B cell (primary cell): ENCODE data around the gene CAMK2B. TPM values are rescaled to one million over a fixed set of nuclear protein-coding genes. Genes with fewer than 3 reads are reported as not detected.

ENCODE experiments used
- ATAC-seq: fragments of 200-7000 bp; cut with Tn5 transposase; one replicate; pipeline ENCODE4 v1.10.0; 2021; ENCODE audit warnings: low read depth, mild to moderate bottlenecking, moderate number of reproducible peaks, moderate library complexity
- CTCF ChIA-PET: fragments of 350-600 bp; sonication (Branson Sonifier 250); formaldehyde crosslinking; loops from one replicate; lab custom pipeline; 2021; ENCODE audit warnings: antibody characterized with exemption, inconsistent platforms; lab: Charles Lee
- POLR2A ChIA-PET: fragments of 350-600 bp; sonication (Branson Sonifier 250); formaldehyde crosslinking; loops from one replicate; lab custom pipeline; 2021; ENCODE audit warnings: antibody characterized with exemption; lab: Charles Lee
- DNase-seq: peaks from one replicate; pipeline ENCODE4 v3.0.0; 2013
- H2AFZ ChIP-seq: 2 replicates; pipeline ENCODE4 v1.6.1; 2012; ENCODE audit warnings: mild to moderate bottlenecking, low read depth, low read length; ENCODE audit not compliant: insufficient read depth, poor library complexity, severe bottlenecking
- H3K27ac ChIP-seq, 2 donors: 1 replicate in 1 of 2; 2 replicates in 1 of 2; pipeline ENCODE4 v1.5.1; 2012 to 2013; ENCODE audit warnings: low read length in 2 of 2, mild to moderate bottlenecking in 2 of 2, moderate library complexity in 1 of 2
- H3K27me3 ChIP-seq, 4 experiments: fragments of 200-600 bp in 1 of 4; sonication (generic) in 1 of 4; replicated peaks in 1 of 4; 1 replicate in 2 of 4; 2 replicates in 2 of 4; pipeline versions ENCODE4 v1.6.1 to v1.7.0; 2013 to 2016; ENCODE audit warnings: low read length in 3 of 4, mild to moderate bottlenecking in 2 of 4, mixed read lengths in 1 of 4, moderate library complexity in 1 of 4; ENCODE audit not compliant: insufficient read depth in 4 of 4, control insufficient read depth in 3 of 4; ENCODE audit errors: control extremely low read depth in 1 of 4
- H3K36me3 ChIP-seq, 2 experiments: replicated peaks in 1 of 2; 1 replicate in 1 of 2; 2 replicates in 1 of 2; pipeline versions ENCODE4 v1.6.1 to v1.7.1; 2013; ENCODE audit warnings: low read length in 1 of 2; ENCODE audit not compliant: insufficient read depth in 2 of 2, control insufficient read depth in 1 of 2; ENCODE audit errors: control extremely low read depth in 1 of 2, extremely low read depth in 1 of 2
- H3K4me1 ChIP-seq, 2 donors: fragments of 200-600 bp in 1 of 2; sonication (generic) in 1 of 2; 1 replicate in 1 of 2; 2 replicates in 1 of 2; pipeline versions ENCODE4 v1.5.1 to v1.6.1; 2013 to 2017; ENCODE audit warnings: low read length in 2 of 2; ENCODE audit not compliant: control insufficient read depth in 2 of 2, insufficient read depth in 2 of 2
- H3K4me2 ChIP-seq: replicated peaks from 2 replicates; pipeline ENCODE3; 2012; ENCODE audit warnings: mild to moderate bottlenecking, low read depth, low read length; ENCODE audit not compliant: poor library complexity, severe bottlenecking
- H3K4me3 ChIP-seq, 5 experiments: fragments of 200-600 bp in 1 of 5; sonication (generic) in 1 of 5; 1 replicate in 3 of 5; 2 replicates in 2 of 5; pipeline versions ENCODE4 v1.5.1 to v1.7.0; 2011 to 2016; ENCODE audit warnings: low read length in 4 of 5, mild to moderate bottlenecking in 4 of 5, low read depth in 2 of 5, control low read depth in 1 of 5, moderate library complexity in 1 of 5; ENCODE audit not compliant: insufficient read depth in 1 of 5; ENCODE audit errors: control extremely low read depth in 1 of 5, extremely low read depth in 1 of 5
- H3K79me2 ChIP-seq: fragments of 200-600 bp; sonication (generic); one replicate; pipeline ENCODE4 v1.6.0; 2016; ENCODE audit warnings: low read length; ENCODE audit not compliant: control insufficient read depth, insufficient read depth
- H3K9ac ChIP-seq: fragments of 200-600 bp; sonication (generic); 2 replicates; pipeline ENCODE4 v1.6.1; 2017; ENCODE audit warnings: mild to moderate bottlenecking, low read length, moderate library complexity
- H3K9me3 ChIP-seq, 3 donors: one replicate each; pipeline versions ENCODE4 v1.6.1 to v1.7.1; 2013; ENCODE audit warnings: low read length in 2 of 3; ENCODE audit not compliant: control insufficient read depth in 2 of 3, insufficient read depth in 1 of 3; ENCODE audit errors: control extremely low read depth in 1 of 3
- H4K20me1 ChIP-seq: 2 replicates; pipeline ENCODE4 v1.6.0; 2012; ENCODE audit warnings: mild to moderate bottlenecking, low read length; ENCODE audit not compliant: insufficient read depth, control insufficient read depth, poor library complexity, severe bottlenecking
- H3K27ac Mint-ChIP-seq: one replicate; pipeline ENCODE4 v1.8.0; 2021; ENCODE audit warnings: mixed read lengths
- H3K27me3 Mint-ChIP-seq: one replicate; pipeline ENCODE4 v1.8.0; 2021; ENCODE audit warnings: mixed read lengths
- H3K4me1 Mint-ChIP-seq: one replicate; pipeline ENCODE4 v1.8.0; 2021; ENCODE audit warnings: mixed read lengths
- H3K4me3 Mint-ChIP-seq: one replicate; pipeline ENCODE4 v1.8.0; 2021; ENCODE audit warnings: mixed read lengths
- H3K9me3 Mint-ChIP-seq: one replicate; pipeline ENCODE4 v1.8.0; 2022; ENCODE audit warnings: mixed read lengths; ENCODE audit not compliant: insufficient read depth
- EZH2 ChIP-seq: IDR thresholded peaks from 2 replicates; pipeline ENCODE4 v1.6.1; 2012; ENCODE audit warnings: borderline replicate concordance, low read depth, mild to moderate bottlenecking, moderate library complexity, low read length; ENCODE audit not compliant: insufficient read depth, poor library complexity, severe bottlenecking
- WGBS: methylation state at CpG from one replicate; pipeline ENCODE4 v1.1.5; 2013; ENCODE audit warnings: missing lambda C conversion rate; ENCODE audit not compliant: insufficient coverage; 5-methylcytosine and 5-hydroxymethylcytosine counted together
- intact Hi-C: fragments of 100-400 bp; cut with micrococcal nuclease; formaldehyde crosslinking; loops from one replicate; pipeline ENCODE4 v1.10.0; 2022
- polyA plus RNA-seq: library from polyadenylated mRNA; depleted of rRNA; stranded (reverse); fragments of >200 nt; gene quantifications from 2 replicates; pipeline ENCODE4 v1.2.3, GENCODE V29; 2012
- total RNA-seq, 2 donors: library from RNA; stranded (reverse); fragments of 120-200 nt in 1 of 2; gene quantifications; 1 replicate in 1 of 2; 2 replicates in 1 of 2; pipeline versions ENCODE4 v1.2.3 to v1.2.4, GENCODE V29; 2013 to 2022
- TF ChIP-seq, protein P1 (sequence below): fragments of 200-600 bp; IDR thresholded peaks from one replicate; pipeline ENCODE4 v1.8.0; 2022; ENCODE audit warnings: antibody characterized with exemption, mild to moderate bottlenecking

The CAMK2B gene
- total and polyA plus RNA-seq, 2 donors (not counting 1 experiment from before 2014, with no cell fraction given): 0.42 TPM; not detected in 1

GRCh38 chr7:44329081-44329480 lies 3.7 kb upstream of the CAMK2B start:
- no peak for ATAC-seq
- intact Hi-C loops: no loop called here
- CTCF ChIA-PET: no interaction called here

DNA sequence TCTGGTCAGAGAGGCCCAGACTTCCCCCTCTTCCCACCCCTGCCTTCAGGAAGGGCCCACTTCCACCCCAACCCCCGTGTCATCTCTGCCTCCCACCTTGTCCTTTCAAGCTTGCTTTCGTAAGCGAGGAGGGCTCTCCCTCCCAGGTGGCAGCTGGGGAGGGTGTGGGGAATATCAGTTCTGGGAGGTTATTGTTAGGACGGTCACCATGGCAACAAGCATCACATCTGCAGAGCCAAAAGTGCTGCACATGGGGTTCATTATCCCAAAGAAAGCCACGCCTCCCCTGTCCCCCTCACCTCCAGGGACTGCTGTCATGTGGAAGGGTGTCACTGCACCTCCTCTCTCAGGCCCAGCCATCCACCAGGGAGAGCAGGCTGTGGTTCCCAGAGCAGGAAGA lies 2.6 kb upstream of the CAMK2B start:
- WGBS: 92% methylated on average over 2 of the region's 5 CpGs
- H3K27me3 Mint-ChIP-seq: peaks cover 33% of the 10 kb centered on the region
- peaks cover 15% of the 10 kb centered on the region for H3K4me1 Mint-ChIP-seq
- no peak for ATAC-seq
- intact Hi-C loops: no loop called here
- Histone ChIP-seq H3K27me3 (peaks cover 0 to 37% (median 7%) of the 10 kb centered on the region in 4 experiments), H2AFZ (no peak overlapping the region), H3K4me1 (peaks cover 6 to 7% of the 10 kb centered on the region in 2 donors), H3K27ac (no peak overlapping the region), H3K9me3 (peaks cover 0 to 5% (median 0%) of the 10 kb centered on the region in 3 donors), H3K4me3 (no peak overlapping the region), H3K4me2 (no peak overlapping the region), H4K20me1 (no peaks in the 10 kb centered on the region), H3K36me3 (no peaks in the 10 kb centered on the region), H3K79me2 (no peaks in the 10 kb centered on the region), H3K9ac (no peak overlapping the region)
- H3K9me3 Mint-ChIP-seq: peaks cover 3% of the 10 kb centered on the region
- no peak overlapping the region for H3K4me3 Mint-ChIP-seq
- no peak for TF ChIP-seq EZH2
- TF ChIP-seq, protein P1, sequence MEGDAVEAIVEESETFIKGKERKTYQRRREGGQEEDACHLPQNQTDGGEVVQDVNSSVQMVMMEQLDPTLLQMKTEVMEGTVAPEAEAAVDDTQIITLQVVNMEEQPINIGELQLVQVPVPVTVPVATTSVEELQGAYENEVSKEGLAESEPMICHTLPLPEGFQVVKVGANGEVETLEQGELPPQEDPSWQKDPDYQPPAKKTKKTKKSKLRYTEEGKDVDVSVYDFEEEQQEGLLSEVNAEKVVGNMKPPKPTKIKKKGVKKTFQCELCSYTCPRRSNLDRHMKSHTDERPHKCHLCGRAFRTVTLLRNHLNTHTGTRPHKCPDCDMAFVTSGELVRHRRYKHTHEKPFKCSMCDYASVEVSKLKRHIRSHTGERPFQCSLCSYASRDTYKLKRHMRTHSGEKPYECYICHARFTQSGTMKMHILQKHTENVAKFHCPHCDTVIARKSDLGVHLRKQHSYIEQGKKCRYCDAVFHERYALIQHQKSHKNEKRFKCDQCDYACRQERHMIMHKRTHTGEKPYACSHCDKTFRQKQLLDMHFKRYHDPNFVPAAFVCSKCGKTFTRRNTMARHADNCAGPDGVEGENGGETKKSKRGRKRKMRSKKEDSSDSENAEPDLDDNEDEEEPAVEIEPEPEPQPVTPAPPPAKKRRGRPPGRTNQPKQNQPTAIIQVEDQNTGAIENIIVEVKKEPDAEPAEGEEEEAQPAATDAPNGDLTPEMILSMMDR: no peak
- ChIA-PET CTCF (no interaction called here), POLR2A (no interaction called here)
- H3K27ac Mint-ChIP-seq: no peak overlapping the region
- DNase-seq: no peak

More at GRCh38 chr7:44329081-44329480, 3.7 kb upstream of the CAMK2B start:
- Mint-ChIP-seq H3K27me3 (peaks cover 22% of the 10 kb centered on the region), H3K9me3 (peaks cover 3% of the 10 kb centered on the region), H3K4me1 (peaks cover 16% of the 10 kb centered on the region), H3K27ac (no peak overlapping the region), H3K4me3 (no peak overlapping the region)
- POLR2A ChIA-PET: no interaction called here
- Histone ChIP-seq H3K4me1 (peaks cover 6 to 7% of the 10 kb centered on the region in 2 donors), H3K27me3 (peaks cover 0 to 30% (median 7%) of the 10 kb centered on the region in 4 experiments), H3K4me3 (no peak overlapping the region), H3K4me2 (no peak overlapping the region), H3K9me3 (peaks cover 0 to 5% (median 0%) of the 10 kb centered on the region in 3 donors), H3K36me3 (no peaks in the 10 kb centered on the region), H2AFZ (no peak overlapping the region), H3K9ac (no peak overlapping the region), H3K27ac (no peak overlapping the region), H4K20me1 (no peaks in the 10 kb centered on the region), H3K79me2 (no peaks in the 10 kb centered on the region)
- no peak for TF ChIP-seq EZH2
- TF ChIP-seq, protein P1: no peak
- 100% methylated on average over 2 of the region's 2 CpGs for WGBS
- no peak for DNase-seq
